ENCODE results near the gene CNP. TPM values are rescaled to one million over a fixed set of nuclear protein-coding genes. Genes with fewer than 3 reads are reported as not detected.
A peak's percentile ranks its signal among the peaks of the same experiment; 100 is the strongest.

Gene CNP
- total RNA-seq, 1 experiment from 2014 or later: 144 TPM

- Mint-ChIP-seq H3K4me3 (ENCODE audit: low read depth, unreplicated experiment) (no peak overlapping the region), H3K4me1 (ENCODE audit: low read depth, unreplicated experiment) (peaks cover 27% of the 10 kb centered on the region), H3K27ac (ENCODE audit: unreplicated experiment) (no peak overlapping the region), H3K27me3 (ENCODE audit: unreplicated experiment) (peaks cover 23% of the 10 kb centered on the region), H3K36me3 (ENCODE audit: insufficient read depth, unreplicated experiment) (peaks cover 36% of the 10 kb centered on the region), H3K9me3 (ENCODE audit: low read depth, unreplicated experiment) (no peaks in the 10 kb centered on the region)
- intact Hi-C loops (cut with micrococcal nuclease; ENCODE audit: unreplicated experiment): loop anchor here (1.0 to 5.0 kb wide), 3 partner anchors 139 to 444 kb away; no protein-coding TSS in a partner anchor
- BruUV-seq (replicated peaks): no TSS peak
- TF ChIP-seq CTCF (IDR thresholded peaks at IDR 0.05; ENCODE audit: unreplicated experiment): peak; percentile 98
- peak; percentile 87 for DNase-seq
- CTCF ChIA-PET: interaction anchor here (0.5 to 2.2 kb wide), 15 partner anchors 32 to 552 kb away, joined by 3 to 11 read pairs (median 5); partner anchors contain the start of genes DNAJC7, NKIRAS2 and ODAD4
Measured at GRCh38 chr17:41962768-41963434, 3.7 kb upstream of the CNP start.

- peak; percentile 94 for DNase-seq
- Mint-ChIP-seq H3K36me3 (ENCODE audit: insufficient read depth, unreplicated experiment) (peaks cover 59% of the 10 kb centered on the region), H3K9me3 (ENCODE audit: low read depth, unreplicated experiment) (no peaks in the 10 kb centered on the region), H3K4me1 (ENCODE audit: low read depth, unreplicated experiment) (peaks cover 16% of the 10 kb centered on the region), H3K27ac (ENCODE audit: unreplicated experiment) (peak overlapping the region; percentile 24), H3K27me3 (ENCODE audit: unreplicated experiment) (peaks cover 18% of the 10 kb centered on the region), H3K4me3 (ENCODE audit: low read depth, unreplicated experiment) (peak overlapping the region; percentile 58)
- BruUV-seq (replicated peaks): TSS peak; percentile 73
- intact Hi-C loops (cut with micrococcal nuclease; ENCODE audit: unreplicated experiment): loop anchor here (2.0 kb wide), 1 partner anchor 59 kb away; no protein-coding TSS in a partner anchor
- TF ChIP-seq CTCF (IDR thresholded peaks at IDR 0.05; ENCODE audit: unreplicated experiment): no peak
- CTCF ChIA-PET: interaction anchor here (0.6 to 1.9 kb wide), 17 partner anchors 10 to 1853 kb away, joined by 3 to 12 read pairs (median 5); partner anchors contain the start of genes ACLY, DHX58, DNAJC7 and KAT2A
Measured at GRCh38 chr17:41965694-41966462, 717 bp upstream of the CNP start.

GRCh38 chr17:41967141-41967920 lies 736 bp downstream of the CNP start:
- no peaks in the 10 kb centered on the region for H3K9me3 Mint-ChIP-seq (ENCODE audit: low read depth, unreplicated experiment)
- H3K27ac Mint-ChIP-seq (ENCODE audit: unreplicated experiment): peak overlapping the region; percentile 48
- H3K4me1 Mint-ChIP-seq (ENCODE audit: low read depth, unreplicated experiment): peaks cover 19% of the 10 kb centered on the region
- H3K27me3 Mint-ChIP-seq (ENCODE audit: unreplicated experiment): peaks cover 4% of the 10 kb centered on the region
- no TSS peak for BruUV-seq (replicated peaks)
- intact Hi-C loops (cut with micrococcal nuclease; ENCODE audit: unreplicated experiment): loop anchor here (2.0 kb wide), 1 partner anchor 57 kb away; no protein-coding TSS in a partner anchor
- CTCF ChIA-PET: interaction anchor here (0.5 to 1.8 kb wide), 4 partner anchors 51 to 221 kb away, joined by 3 to 5 read pairs (median 4); partner anchors contain the start of genes DNAJC7 and NKIRAS2
- DNase-seq: peak; percentile 55
- H3K4me3 Mint-ChIP-seq (ENCODE audit: low read depth, unreplicated experiment): peak overlapping the region; percentile 58
- H3K36me3 Mint-ChIP-seq (ENCODE audit: insufficient read depth, unreplicated experiment): peaks cover 72% of the 10 kb centered on the region
- TF ChIP-seq CTCF (IDR thresholded peaks at IDR 0.05; ENCODE audit: unreplicated experiment): no peak

Data from Calu3 (cell line).